ENCODE results near the gene TRIOBP. TPM values are rescaled to one million over a fixed set of nuclear protein-coding genes. Genes with fewer than 3 reads are reported as not detected.

Gene TRIOBP
- total and polyA plus RNA-seq, 2 of the 13 experiments (the other 11 are each of a cell fraction or from before 2014, with no cell fraction given) = 6.1 to 15.4 TPM

GRCh38 chr22:37817705-37818408, 121.0 kb downstream of the TRIOBP start (continued):
- no peak for TF ChIP-seq ATF3 (CRISPR knock-in tag; IDR thresholded peaks at IDR 0.05)
- no peak for TF ChIP-seq NFE2L1 (CRISPR knock-in tag; IDR thresholded peaks at IDR 0.05; ENCODE audit: borderline replicate concordance)
- no peak for TF ChIP-seq ZNF3 (CRISPR knock-in tag; IDR thresholded peaks at IDR 0.05)
- no peak for TF ChIP-seq PRPF4 (IDR thresholded peaks at IDR 0.05; ENCODE audit: low read depth, low read length, poor library complexity, severe bottlenecking)
- no peak for TF ChIP-seq TRIM22 (IDR thresholded peaks at IDR 0.05)
- TF ChIP-seq ARID4A (CRISPR knock-in tag; IDR thresholded peaks at IDR 0.05; ENCODE audit: borderline replicate concordance) = peak; percentile 88; the same call in 1 of the 2 replicates
- no peak for TF ChIP-seq NFATC3 (CRISPR knock-in tag; IDR thresholded peaks at IDR 0.05)
- peak; percentile 94 for TF ChIP-seq ZFX (CRISPR knock-in tag; IDR thresholded peaks at IDR 0.05; ENCODE audit: low read depth)
- no peak for TF ChIP-seq ZNF180 (CRISPR knock-in tag; IDR thresholded peaks at IDR 0.05; ENCODE audit: borderline replicate concordance, low read depth)
- TF ChIP-seq BCLAF1 (IDR thresholded peaks at IDR 0.05) = no peak
- no peak for TF ChIP-seq GLI4 (CRISPR knock-in tag; IDR thresholded peaks at IDR 0.05; ENCODE audit: borderline replicate concordance)
- TF ChIP-seq ZNF24 (IDR thresholded peaks at IDR 0.05) = no peak
- TF ChIP-seq ATF6 (CRISPR knock-in tag; conservative IDR thresholded peaks at IDR 0.05) = no peak
- TF ChIP-seq AGO2 (optimal IDR thresholded peaks at IDR 0.05; ENCODE audit: low read depth, low read length) = peak; percentile 84
